Activated CD4-positive, alpha-beta T cell treated with anti-CD3 and anti-CD28 coated beads, Interleukin-10, Interleukin-2, amounts not matched to agents 100 ng/mL and 50 ng/mL, durations not matched to agents 16 hours and 8 hours (primary cell): Measurements from ENCODE around the gene LPP.
A peak's percentile ranks its signal among the peaks of the same experiment; 100 is the strongest.
"Not testable (repeated sequence)": the region's sequence is repeated elsewhere in the genome, so short reads cannot be mapped to it uniquely, and the experiment has no call there.

Experiments used
- DNase-seq: peaks from one replicate; pipeline ENCODE4 v3.0.0-alpha.2; 2020

LPP gene

GRCh38 chr3:188416041-188416440, 262.1 kb downstream of the LPP start:
- no peak for DNase-seq

DNA sequence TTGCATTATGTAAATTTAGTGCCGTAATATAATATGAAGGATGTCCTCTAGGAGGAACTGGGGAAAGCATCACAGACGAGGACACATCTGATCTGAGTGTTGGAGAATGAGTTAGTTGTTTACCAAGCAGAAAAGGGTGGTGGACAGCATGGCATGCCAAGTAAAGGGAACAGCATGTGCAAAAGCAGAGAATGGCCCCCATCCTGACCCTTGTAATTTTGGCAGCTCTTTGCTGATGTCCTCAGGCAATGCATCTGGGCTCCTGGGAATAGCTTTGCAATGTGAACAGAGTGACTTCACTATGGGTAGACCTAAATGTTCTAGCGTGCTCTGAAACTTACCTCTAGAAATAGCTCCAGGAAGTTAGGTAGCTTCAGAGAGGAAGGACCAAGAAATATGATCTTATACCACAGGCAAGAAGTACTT, 263.3 kb downstream of the LPP start:
- DNase-seq = no peak

DNA sequence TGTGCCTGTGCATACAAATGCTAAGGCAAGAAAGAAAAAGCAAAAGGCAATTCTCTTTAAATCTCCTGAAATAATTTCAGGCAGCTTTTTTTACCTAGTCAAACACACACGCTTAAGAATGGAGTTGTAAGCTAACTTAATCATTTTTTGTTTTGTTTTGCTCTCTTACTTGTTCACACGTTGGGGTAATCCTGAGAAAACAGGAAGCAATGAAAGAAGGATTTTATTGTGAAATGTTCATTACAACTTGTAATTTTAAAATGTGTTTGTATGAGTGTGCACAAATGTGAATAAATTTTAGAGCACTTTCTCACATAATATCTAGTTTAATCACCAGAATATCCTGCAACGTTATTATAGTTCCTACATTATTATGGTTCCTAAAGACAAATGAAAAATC, 263.8 kb downstream of the LPP start:
- DNase-seq = no peak

DNA sequence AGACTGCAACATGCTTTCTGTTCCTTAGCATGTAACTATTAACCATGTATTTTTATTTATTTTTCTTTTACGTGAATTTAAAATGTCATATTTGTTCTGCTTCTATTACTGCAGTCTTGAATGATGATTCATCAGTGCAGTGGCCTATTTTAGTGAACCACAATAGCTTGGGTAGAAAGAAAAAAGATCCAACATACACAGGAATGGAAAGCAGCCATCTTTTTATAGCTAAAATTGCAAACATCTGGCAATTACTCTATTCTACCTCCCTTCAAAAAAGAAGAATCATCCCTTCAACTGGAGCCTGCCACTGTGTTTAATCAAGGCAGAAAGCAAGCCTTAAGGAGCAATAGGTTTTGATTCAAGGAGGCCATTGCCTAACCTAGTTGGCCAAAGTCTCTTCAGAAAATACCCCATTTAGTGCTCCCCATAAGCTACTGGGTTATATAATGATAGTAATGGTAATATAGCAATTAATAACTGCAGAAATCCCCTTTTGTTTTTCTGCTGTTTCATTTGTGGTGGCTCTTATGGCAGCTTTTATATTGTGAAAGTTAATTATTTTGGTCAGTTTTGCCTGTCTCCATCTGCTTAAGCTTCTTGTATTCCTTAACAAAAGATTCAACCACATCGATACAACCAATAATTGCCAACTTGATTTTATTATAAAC, 267.3 kb downstream of the LPP start:
- DNase-seq = no peak

GRCh38 chr3:188421836-188422540, 268.0 kb downstream of the LPP start:
- no peak for DNase-seq

GRCh38 chr3:188427981-188428380, 274.0 kb downstream of the LPP start:
- not testable (repeated sequence) for DNase-seq

- DNase-seq = no peak
Measured at GRCh38 chr3:188431040-188431439, 277.1 kb downstream of the LPP start.

- no peak for DNase-seq
Measured at GRCh38 chr3:188431553-188431952, 277.6 kb downstream of the LPP start.

DNA sequence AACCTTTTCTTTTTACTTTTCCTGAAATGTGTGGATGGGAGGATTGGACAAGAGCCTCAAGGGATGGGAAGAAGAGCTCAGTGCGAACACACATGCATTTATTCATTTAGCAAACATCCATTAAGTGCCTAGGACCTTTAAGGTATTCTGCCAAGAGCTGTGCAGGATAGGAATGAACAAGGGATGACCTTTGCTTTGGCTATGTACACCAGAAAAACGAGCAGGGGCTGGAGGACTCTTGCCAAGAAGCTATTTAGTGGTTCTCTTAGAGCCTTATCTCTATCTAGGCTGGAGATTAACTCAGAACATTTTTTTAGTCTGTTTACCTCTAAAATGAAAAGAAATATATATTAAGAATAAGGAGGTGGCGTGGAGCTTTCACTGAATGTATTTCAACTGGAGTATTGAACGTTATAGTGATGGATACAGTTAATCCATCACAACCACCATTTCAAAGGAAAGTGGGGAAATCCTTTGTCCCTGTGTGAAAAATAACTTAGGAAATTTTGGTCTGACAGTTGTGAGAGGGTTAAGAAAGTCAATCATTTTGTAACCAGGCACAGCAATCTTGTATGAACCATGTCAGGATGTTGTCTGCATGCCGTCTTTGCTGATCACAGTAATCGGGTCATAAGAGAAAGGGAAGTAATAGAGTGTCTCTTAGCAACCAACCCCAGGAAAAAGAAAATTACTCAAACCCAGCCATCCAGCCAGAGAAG, 279.0 kb downstream of the LPP start:
- DNase-seq = peak; percentile 35

DNA sequence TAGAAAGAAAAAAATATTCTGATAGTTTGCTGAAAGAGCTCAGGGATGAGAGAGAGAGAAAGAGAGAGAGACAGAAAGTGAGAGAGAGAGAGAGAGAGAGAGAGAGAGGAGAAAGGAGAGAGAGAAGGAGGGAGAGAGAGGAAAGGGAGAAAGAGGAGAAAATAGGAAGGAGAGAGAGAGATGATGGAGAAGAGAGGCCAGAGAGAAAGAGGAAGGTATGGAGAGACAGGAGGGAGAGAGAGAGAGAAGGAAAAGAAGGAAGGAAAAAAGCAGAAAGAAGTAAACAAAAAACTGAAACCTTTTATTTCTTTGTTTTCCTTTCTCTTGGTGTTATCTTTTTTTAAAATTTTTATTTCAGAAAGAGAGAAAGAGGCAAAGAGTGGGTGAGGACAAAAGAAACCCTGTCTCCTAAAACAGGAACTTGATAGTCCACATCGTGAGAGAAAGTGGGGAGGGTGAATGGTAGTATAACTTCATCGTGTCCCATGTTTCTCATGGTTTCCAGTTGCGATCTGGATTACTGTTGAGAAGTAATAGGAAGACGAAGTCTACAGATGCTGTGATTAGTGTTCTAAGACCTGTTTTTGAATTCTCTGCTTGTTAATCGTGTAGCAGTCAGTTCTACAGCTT, 279.7 kb downstream of the LPP start:
- no peak for DNase-seq

- no peak for DNase-seq
Measured at GRCh38 chr3:188434594-188434993, 280.6 kb downstream of the LPP start.

- DNase-seq = no peak
Measured at GRCh38 chr3:188435266-188435665, 281.3 kb downstream of the LPP start.

DNA sequence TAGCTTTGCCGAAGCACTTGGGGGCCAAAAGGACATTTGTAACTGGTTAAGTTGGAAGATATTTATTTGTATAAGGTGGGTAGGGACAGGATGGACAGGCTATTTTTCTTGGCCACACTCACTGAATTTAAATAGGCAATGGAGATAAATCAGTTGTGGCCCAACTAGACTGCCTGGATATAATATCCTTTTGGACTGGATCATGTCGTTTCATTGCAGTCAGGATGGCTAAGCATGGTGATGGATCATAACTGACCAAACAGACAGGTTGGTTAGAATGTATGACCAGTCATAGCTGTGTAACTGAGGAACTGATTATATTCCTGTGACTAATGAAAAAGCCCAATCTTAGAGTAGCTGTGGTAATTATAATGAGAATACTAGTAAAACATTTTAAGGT, 284.0 kb downstream of the LPP start:
- no peak for DNase-seq

- peak; percentile 75 for DNase-seq
Measured at GRCh38 chr3:188439080-188439479, 285.1 kb downstream of the LPP start.

DNA sequence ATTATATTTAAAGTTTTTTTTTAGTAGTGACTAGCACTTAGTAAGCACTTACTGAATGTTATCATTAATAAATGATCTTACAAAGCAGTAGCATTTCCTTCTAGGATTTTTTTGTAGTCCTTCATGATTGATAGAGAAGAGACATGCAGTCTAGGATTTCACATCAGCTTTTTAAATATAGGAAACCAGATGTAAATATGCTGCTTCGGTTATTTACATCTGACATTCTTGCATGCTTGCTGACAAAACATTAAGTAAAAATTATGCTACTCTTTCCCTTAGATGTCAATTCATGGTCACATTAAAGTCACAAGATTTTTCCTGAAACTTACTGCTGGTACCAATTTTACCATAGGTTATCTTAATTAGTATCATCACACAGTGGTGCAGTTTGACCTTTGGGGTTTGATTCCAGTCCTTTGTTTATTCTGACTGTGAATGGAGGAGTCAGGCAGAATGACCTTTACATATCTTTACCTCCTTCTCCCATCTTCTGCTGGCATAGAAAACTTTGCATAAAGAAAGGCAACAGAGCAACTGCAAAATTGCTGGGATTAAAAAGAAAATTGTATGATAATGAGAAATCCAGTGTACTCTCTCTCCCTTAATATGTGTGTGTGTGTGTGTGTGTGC, 286.5 kb downstream of the LPP start:
- DNase-seq = no peak

GRCh38 chr3:188442430-188442829, 288.5 kb downstream of the LPP start:
- DNase-seq = no peak

DNA sequence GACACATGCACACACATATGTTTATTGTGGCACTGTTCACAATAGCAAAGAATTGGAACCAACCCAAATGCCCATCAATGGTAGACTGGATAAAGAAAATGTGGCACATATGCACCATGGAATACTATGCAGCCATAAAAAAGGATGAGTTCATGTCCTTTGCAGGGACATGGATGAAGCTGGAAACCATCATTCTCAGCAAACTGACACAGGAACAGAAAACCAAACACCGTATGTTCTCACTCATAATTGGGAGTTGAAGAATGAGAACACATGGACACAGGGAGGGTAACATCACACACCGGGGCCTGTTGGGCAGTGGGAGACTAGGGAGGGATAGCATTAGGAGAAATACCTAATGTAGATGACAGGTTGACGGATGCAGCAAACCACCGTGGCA, 291.2 kb downstream of the LPP start:
- not testable (repeated sequence) for DNase-seq

DNA sequence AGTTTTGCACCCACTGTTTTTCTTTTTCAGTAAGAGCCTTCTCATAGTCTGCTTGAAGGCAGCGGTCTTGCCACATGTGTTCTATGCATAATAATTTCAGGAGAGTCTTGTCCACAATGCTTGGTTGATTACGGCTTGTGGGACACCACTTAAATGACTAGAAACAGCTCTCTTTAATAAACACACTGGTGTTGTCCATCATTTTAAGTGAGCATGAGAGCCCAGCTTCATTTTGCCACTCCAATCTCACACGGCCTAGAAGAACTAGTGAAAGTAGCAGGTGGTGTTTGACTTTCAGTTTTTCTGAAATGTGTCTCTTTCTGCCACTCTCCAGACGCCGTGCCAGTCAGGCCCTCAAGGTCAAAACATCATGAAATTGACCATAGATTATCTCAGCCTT, 292.1 kb downstream of the LPP start:
- DNase-seq = peak; percentile 43

DNA sequence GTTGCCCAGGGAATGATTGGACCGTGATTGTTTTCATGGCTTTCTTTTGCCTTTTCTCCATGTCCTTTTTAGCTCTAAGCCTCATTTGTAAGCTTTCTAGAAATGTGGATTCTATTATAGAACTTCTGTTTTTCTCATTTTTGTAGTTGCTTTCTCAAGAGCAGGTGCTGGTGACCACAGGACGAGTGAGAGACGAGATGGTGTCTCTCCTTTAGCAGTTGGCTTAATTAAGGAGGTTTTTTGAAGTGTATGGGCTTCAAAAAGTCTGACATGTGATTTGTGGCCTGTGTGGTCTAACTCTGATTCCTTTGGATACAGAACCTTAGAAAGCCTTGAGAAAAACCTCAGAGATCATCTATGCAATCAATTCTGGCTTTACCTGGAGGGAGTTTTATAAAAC, 292.8 kb downstream of the LPP start:
- DNase-seq = no peak

GRCh38 chr3:188448813-188449212, 294.9 kb downstream of the LPP start:
- no peak for DNase-seq

GRCh38 chr3:188449421-188449820, 295.5 kb downstream of the LPP start:
- DNase-seq = no peak

GRCh38 chr3:188452158-188452772, 298.3 kb downstream of the LPP start:
- no peak for DNase-seq
